Measurements from ENCODE around the gene ARID5B.

The ARID5B gene

DNA sequence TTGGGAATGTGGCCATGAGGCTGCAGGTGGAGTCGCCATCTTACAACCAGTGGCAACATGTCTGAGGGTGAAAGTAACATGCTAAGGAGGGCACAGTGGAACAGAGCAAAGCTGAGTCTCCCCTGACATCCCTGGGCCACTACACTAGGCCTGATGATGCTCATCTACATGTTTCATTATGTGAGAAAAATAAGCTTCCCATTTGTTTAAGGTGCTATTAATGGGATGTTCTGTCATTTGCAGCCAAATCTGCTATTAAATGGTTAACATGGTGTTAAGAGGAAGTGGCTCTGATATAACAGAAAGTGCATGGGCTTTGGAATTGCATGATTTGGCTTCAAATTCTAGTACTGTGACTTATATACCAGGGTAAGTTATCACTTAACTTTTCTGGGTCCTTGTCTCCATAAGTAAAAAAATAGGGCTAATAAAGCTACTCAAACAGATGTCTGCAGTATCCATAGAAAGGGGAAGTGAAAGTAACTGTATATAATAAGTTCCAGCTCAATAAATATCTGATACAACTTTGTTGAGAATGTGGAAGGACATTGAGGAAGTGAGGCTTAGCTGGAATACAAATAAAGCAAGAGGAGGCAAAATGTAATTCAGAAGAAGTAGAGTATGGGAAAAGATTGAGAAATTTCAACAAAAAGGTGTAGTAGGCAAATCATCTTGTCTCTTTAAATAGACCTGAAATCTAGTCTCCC is 208.2 kb downstream of the ARID5B start:
- peak in 1 of 2 donors; percentile 63 for DNase-seq

- no peak for DNase-seq
Measured at GRCh38 chr10:62112300-62112699, 210.8 kb downstream of the ARID5B start.

GRCh38 chr10:62112963-62113362 is 211.5 kb downstream of the ARID5B start:
- no peak for DNase-seq

DNA sequence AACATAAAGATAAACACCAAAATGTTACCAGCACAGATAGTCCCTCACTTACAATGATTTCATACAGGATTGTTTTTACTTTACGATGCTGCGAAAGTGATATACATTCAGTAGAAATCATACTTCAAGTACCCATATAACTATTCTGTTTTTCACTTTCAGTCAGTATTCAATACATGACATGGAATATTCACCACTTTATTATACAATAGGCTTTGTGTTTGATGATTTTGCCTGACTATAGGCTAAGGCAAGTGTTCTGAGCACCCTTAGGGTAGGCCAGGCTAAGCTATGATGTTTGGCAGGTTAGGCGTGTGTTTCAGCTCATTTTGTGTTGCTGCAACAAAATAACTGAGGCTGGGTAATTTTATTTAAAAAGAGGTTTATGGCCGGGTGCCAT is 212.2 kb downstream of the ARID5B start:
- DNase-seq, result no peak

DNA sequence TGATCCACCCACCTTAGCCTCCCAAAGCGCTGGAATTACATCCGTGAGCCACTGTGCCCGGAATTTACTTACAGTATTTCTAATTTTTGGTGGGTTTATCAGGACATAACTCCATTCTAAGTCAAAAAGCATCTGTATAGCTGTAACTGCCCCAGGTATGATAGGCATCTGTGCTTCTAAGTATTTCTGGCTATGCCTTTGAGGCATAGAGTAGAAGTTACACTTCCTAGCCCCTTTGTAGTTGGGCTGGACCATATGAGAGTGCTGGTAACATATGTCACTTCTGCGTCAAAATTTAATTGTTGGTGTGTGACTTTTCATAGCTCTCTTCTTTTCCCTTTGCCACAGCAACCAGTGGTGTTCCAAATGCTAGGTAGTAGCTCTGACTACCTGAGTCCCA is 213.8 kb downstream of the ARID5B start:
- no peak for DNase-seq

GRCh38 chr10:62115842-62116241 is 214.3 kb downstream of the ARID5B start:
- DNase-seq, result no peak

DNA sequence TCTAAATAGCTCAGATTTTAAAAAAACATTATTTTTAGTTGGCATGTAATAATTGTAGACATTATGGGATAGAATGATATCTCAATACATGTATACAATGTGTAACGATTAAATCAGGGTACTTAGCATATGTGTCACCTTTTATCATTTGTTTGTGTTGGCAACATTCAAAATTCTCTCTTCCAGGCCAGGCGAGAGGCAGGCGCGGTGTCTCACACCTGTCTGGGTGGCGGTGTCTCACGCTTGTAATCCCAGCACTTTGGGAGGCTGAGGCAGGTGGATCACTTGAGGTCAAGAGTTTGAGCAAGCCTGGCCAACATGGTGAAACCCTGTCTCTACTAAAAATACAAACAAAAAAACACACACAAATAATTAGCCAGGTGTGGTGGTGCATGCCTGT is 215.4 kb downstream of the ARID5B start:
- no peak for DNase-seq

GRCh38 chr10:62121187-62121530 is 219.7 kb downstream of the ARID5B start:
- DNase-seq, result no peak

- DNase-seq, result no peak
Measured at GRCh38 chr10:62127975-62128374, 226.5 kb downstream of the ARID5B start.

GRCh38 chr10:62130948-62131347 is 229.4 kb downstream of the ARID5B start:
- DNase-seq, result peak in 1 of 2 donors; percentile 41

DNA sequence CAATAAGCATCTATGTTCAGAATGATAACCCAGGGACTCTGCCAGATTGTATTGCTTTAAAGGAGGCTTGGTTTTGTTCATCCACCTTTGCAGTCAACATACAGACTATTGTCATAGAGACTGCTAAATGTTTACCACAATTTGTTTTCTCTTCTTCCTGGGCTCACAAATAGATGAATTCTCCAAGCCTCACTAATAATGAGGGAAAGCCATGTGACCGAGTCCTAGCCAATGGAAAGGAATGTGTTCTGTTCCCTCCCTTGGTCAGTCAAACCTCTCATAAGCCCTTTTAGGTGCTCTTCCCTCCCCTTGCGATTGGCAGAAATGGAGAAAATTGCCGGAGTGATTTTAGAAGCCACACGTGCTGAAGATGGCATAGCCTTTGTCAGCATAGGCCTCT is 230.2 kb downstream of the ARID5B start:
- no peak for DNase-seq

DNA sequence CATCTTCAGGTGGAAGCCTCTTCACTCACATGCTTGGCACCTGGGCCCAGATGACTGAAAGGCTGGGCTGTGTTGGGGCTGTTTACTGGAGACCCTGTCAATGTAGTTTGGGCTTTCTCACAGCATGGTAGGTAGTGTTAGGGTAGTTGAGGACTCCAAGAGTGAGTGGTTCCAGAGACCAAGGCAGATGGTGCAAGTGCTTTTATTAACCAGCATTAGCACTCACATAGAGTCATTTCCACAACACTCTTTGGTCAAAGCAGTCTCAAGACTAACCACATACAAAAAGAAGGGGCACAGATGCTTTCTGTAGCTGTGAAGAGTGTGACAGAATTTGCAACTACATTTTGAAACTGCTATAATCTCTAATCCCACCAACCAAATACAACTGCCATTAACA is 232.1 kb downstream of the ARID5B start:
- no peak for DNase-seq

DNA sequence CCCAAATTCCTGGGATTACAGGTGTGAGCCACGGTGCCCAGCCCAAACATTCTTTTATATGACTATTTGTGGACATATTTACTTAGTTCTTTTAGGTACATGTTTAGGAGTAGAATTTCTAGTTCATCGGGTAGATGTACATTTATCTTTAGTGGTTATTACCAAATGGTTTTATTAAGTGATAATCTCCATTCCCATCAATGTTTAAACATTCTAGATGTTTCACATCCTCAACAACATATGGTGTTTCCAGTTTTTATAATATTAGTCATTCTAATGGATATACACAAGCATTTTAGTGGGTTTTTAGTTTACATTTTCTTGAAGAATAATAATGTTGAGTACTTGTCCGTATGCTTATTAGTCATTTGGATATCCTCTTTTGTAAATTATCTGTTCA is 235.4 kb downstream of the ARID5B start:
- no peak for DNase-seq
